ENCODE results near the gene MAD2L2. TPM values are rescaled to one million over a fixed set of nuclear protein-coding genes. Genes with fewer than 3 reads are reported as not detected.

The MAD2L2 gene
- polyA plus RNA-seq, 1 experiment = 77.1 TPM

GRCh38 chr1:11728126-11728806 is 47.3 kb upstream of the MAD2L2 start:
- ChIA-PET CTCF (interaction anchor here (1.0 kb wide), 1 partner anchor 9 kb away, joined by 5 read pairs; no protein-coding TSS in a partner anchor), POLR2A (no interaction called here)
- DNase-seq (ENCODE audit: low read depth) = no peak
- TF ChIP-seq CTCF (IDR thresholded peaks at IDR 0.05; ENCODE audit: insufficient read depth, low read depth, low read length) = no peak
- no peak overlapping the region for H3K4me3 ChIP-seq (ENCODE audit: low read depth, low read length)
- H3K36me3 ChIP-seq (ENCODE audit: control insufficient read depth, insufficient read depth, low read length) = no peaks in the 10 kb centered on the region
- no peaks in the 10 kb centered on the region; the same call in 1 of the 2 replicates for H3K27me3 ChIP-seq (ENCODE audit: control insufficient read depth, insufficient read depth, low read length)

- DNase-seq (ENCODE audit: low read depth) = no peak
- no peak overlapping the region for H3K4me3 ChIP-seq (ENCODE audit: low read depth, low read length)
- no peaks in the 10 kb centered on the region for H3K36me3 ChIP-seq (ENCODE audit: control insufficient read depth, insufficient read depth, low read length)
- H3K27me3 ChIP-seq (ENCODE audit: control insufficient read depth, insufficient read depth, low read length) = no peaks in the 10 kb centered on the region; the same call in 1 of the 2 replicates
- ChIA-PET CTCF (interaction anchor here (1.4 kb wide), 1 partner anchor 16 kb away, joined by 3 read pairs; no protein-coding TSS in a partner anchor), POLR2A (no interaction called here)
- no peak for TF ChIP-seq CTCF (IDR thresholded peaks at IDR 0.05; ENCODE audit: insufficient read depth, low read depth, low read length)
Observed at GRCh38 chr1:11727119-11727518, 46.2 kb upstream of the MAD2L2 start.

GRCh38 chr1:11725616-11726015 is 44.7 kb upstream of the MAD2L2 start:
- no peak overlapping the region for H3K4me3 ChIP-seq (ENCODE audit: low read depth, low read length)
- H3K27me3 ChIP-seq (ENCODE audit: control insufficient read depth, insufficient read depth, low read length) = no peaks in the 10 kb centered on the region; the same call in none of the 2 replicates
- ChIA-PET POLR2A (no interaction called here), CTCF (interaction anchor here (0.7 to 7.1 kb wide), 3 partner anchors 10 to 78 kb away, joined by 3 to 86 read pairs (median 4); no protein-coding TSS in a partner anchor)
- no peak for DNase-seq (ENCODE audit: low read depth)
- no peak for TF ChIP-seq CTCF (IDR thresholded peaks at IDR 0.05; ENCODE audit: insufficient read depth, low read depth, low read length)
- no peaks in the 10 kb centered on the region for H3K36me3 ChIP-seq (ENCODE audit: control insufficient read depth, insufficient read depth, low read length)

- ChIA-PET CTCF (interaction anchor here (0.9 to 7.1 kb wide), 4 partner anchors 8 to 685 kb away, joined by 3 to 86 read pairs (median 4); no protein-coding TSS in a partner anchor), POLR2A (no interaction called here)
- H3K4me3 ChIP-seq (ENCODE audit: low read depth, low read length) = no peak overlapping the region
- TF ChIP-seq CTCF (IDR thresholded peaks at IDR 0.05; ENCODE audit: insufficient read depth, low read depth, low read length) = no peak
- DNase-seq (ENCODE audit: low read depth) = no peak
- no peaks in the 10 kb centered on the region for H3K36me3 ChIP-seq (ENCODE audit: control insufficient read depth, insufficient read depth, low read length)
- H3K27me3 ChIP-seq (ENCODE audit: control insufficient read depth, insufficient read depth, low read length) = peaks cover 2% of the 10 kb centered on the region
Observed at GRCh38 chr1:11722538-11722937, 41.6 kb upstream of the MAD2L2 start.

GRCh38 chr1:11721311-11721710 is 40.4 kb upstream of the MAD2L2 start:
- CTCF ChIA-PET = interaction anchor here (1.0 to 7.1 kb wide), 8 partner anchors 12 to 684 kb away, joined by 3 to 86 read pairs (median 16); partner anchors contain the start of genes AGTRAP, FBXO2 and FBXO6
- no peak overlapping the region for H3K4me3 ChIP-seq (ENCODE audit: low read depth, low read length)
- peaks cover 2% of the 10 kb centered on the region for H3K27me3 ChIP-seq (ENCODE audit: control insufficient read depth, insufficient read depth, low read length)
- no peaks in the 10 kb centered on the region for H3K36me3 ChIP-seq (ENCODE audit: control insufficient read depth, insufficient read depth, low read length)
- DNase-seq (ENCODE audit: low read depth) = no peak
- no peak for TF ChIP-seq CTCF (IDR thresholded peaks at IDR 0.05; ENCODE audit: insufficient read depth, low read depth, low read length)
- POLR2A ChIA-PET = no interaction called here

Data from BJ (cell line).